ENCODE measurements around the gene SIM2.
"Not testable (repeated sequence)": the region's sequence is repeated elsewhere in the genome, so short reads cannot be mapped to it uniquely, and the experiment has no call there.

The SIM2 gene

GRCh38 chr21:36698981-36699545 lies at the start of gene SIM2:
SIM2 (plus strand) TSS chr21:36699115; CDS start chr21:36699747, 632 bp downstream.
- DNase-seq (ENCODE audit: low spot score), result no peak

- peak; percentile 91 for DNase-seq (ENCODE audit: low spot score)
These were observed 44.6 kb upstream of the SIM2 start for GRCh38 chr21:36654324-36654723.

- DNase-seq (ENCODE audit: low spot score), result no peak
These were observed 44.1 kb upstream of the SIM2 start for GRCh38 chr21:36654796-36655325.

- DNase-seq (ENCODE audit: low spot score), result no peak
These were observed 42.8 kb upstream of the SIM2 start for GRCh38 chr21:36656138-36656537.

- DNase-seq (ENCODE audit: low spot score), result not testable (repeated sequence)
These were observed 41.6 kb upstream of the SIM2 start for GRCh38 chr21:36657290-36657689.

GRCh38 chr21:36657999-36658398 lies 40.9 kb upstream of the SIM2 start:
- DNase-seq (ENCODE audit: low spot score), result no peak

GRCh38 chr21:36658926-36659325 lies 40.0 kb upstream of the SIM2 start:
- no peak for DNase-seq (ENCODE audit: low spot score)

- DNase-seq (ENCODE audit: low spot score), result no peak
These were observed 37.2 kb upstream of the SIM2 start for GRCh38 chr21:36661511-36662309.

- no peak for DNase-seq (ENCODE audit: low spot score)
These were observed 35.7 kb upstream of the SIM2 start for GRCh38 chr21:36663033-36663855.

GRCh38 chr21:36664662-36664990 lies 34.3 kb upstream of the SIM2 start:
- no peak for DNase-seq (ENCODE audit: low spot score)

GRCh38 chr21:36665806-36666205 lies 33.1 kb upstream of the SIM2 start:
- DNase-seq (ENCODE audit: low spot score), result no peak

GRCh38 chr21:36668713-36669112 lies 30.2 kb upstream of the SIM2 start:
- DNase-seq (ENCODE audit: low spot score), result no peak

- DNase-seq (ENCODE audit: low spot score), result no peak
These were observed 27.1 kb upstream of the SIM2 start for GRCh38 chr21:36671836-36672235.

- DNase-seq (ENCODE audit: low spot score), result not testable (repeated sequence)
These were observed 26.6 kb upstream of the SIM2 start for GRCh38 chr21:36672296-36672695.

GRCh38 chr21:36672737-36673136 lies 26.2 kb upstream of the SIM2 start:
- no peak for DNase-seq (ENCODE audit: low spot score)

- no peak for DNase-seq (ENCODE audit: low spot score)
These were observed 22.6 kb upstream of the SIM2 start for GRCh38 chr21:36676039-36676950.

- DNase-seq (ENCODE audit: low spot score), result no peak
These were observed 21.5 kb upstream of the SIM2 start for GRCh38 chr21:36677443-36677842.

GRCh38 chr21:36678538-36678937 lies 20.4 kb upstream of the SIM2 start:
- no peak for DNase-seq (ENCODE audit: low spot score)

- DNase-seq (ENCODE audit: low spot score), result no peak
These were observed 17.7 kb upstream of the SIM2 start for GRCh38 chr21:36681117-36681631.

GRCh38 chr21:36684957-36685714 lies 13.8 kb upstream of the SIM2 start:
- DNase-seq (ENCODE audit: low spot score), result no peak

GRCh38 chr21:36686955-36687354 lies 12.0 kb upstream of the SIM2 start:
- DNase-seq (ENCODE audit: low spot score), result no peak

Data from putamen (tissue), 1 donor.